Ramos (cell line): ENCODE measurements around the gene CXCL16.

Experiments
- in situ Hi-C: fragments of 300-500 bp; cut with MboI; formaldehyde crosslinking; loops from one replicate; pipeline ENCODE4 v1.14.3; 2022; ENCODE audit warnings: low sequenced_read_pairs; ENCODE audit not compliant: unreplicated experiment

CXCL16 gene, protein sequence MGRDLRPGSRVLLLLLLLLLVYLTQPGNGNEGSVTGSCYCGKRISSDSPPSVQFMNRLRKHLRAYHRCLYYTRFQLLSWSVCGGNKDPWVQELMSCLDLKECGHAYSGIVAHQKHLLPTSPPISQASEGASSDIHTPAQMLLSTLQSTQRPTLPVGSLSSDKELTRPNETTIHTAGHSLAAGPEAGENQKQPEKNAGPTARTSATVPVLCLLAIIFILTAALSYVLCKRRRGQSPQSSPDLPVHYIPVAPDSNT

DNA sequence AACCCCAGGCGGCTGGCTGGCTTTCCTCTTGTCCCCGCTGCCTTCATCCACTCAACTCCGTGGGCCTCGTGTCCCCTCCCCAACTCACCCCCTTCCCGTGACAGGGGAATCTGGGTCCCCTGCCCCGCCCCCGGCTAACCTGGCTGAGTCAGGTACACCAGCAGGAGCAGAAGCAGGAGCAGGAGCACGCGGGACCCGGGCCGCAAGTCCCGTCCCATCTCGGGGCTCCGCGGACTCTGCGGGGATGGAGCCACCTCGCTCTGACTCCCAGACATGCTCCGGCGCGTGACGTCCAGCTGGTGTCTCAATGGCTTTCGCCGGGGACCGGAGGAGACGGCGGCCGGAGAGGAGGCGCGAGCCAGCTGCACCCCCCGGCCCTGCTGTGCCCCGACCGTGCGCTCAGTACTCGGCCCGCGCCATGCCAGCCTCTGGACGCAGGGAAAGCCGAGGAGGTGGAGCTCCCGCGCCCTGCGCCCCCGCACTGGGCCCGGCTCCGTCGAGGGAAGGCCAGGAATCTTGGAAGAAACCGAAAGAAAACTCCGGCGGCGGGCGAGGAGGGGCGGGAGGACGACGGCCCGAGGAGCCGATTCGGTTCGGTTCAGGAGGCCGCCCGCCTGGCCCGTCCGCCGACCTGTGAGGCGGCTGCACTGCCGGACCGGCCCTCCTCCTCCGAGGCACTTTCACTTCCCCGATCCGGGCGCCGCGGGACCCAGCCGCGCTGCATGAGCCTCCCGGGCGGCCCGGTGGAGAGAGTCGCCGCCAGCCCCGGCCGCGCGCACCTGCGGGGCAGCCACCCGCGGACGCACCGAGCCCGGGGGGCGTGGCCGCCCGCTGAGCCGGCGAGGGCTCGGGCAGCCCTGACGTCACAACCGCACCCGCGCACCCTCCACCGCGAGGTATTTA, at the start of gene CXCL16, which contains the start of gene ZMYND15:
TSS of gene CXCL16 (minus strand) at position 807 of the 903 bp plus-strand sequence. CDS start at position 218, 589 bp downstream.
TSS of gene ZMYND15 (plus strand) at position 712 of the 903 bp plus-strand sequence. CDS start 716 bp downstream, outside the sequence.
- in situ Hi-C loops = no loop called here

DNA sequence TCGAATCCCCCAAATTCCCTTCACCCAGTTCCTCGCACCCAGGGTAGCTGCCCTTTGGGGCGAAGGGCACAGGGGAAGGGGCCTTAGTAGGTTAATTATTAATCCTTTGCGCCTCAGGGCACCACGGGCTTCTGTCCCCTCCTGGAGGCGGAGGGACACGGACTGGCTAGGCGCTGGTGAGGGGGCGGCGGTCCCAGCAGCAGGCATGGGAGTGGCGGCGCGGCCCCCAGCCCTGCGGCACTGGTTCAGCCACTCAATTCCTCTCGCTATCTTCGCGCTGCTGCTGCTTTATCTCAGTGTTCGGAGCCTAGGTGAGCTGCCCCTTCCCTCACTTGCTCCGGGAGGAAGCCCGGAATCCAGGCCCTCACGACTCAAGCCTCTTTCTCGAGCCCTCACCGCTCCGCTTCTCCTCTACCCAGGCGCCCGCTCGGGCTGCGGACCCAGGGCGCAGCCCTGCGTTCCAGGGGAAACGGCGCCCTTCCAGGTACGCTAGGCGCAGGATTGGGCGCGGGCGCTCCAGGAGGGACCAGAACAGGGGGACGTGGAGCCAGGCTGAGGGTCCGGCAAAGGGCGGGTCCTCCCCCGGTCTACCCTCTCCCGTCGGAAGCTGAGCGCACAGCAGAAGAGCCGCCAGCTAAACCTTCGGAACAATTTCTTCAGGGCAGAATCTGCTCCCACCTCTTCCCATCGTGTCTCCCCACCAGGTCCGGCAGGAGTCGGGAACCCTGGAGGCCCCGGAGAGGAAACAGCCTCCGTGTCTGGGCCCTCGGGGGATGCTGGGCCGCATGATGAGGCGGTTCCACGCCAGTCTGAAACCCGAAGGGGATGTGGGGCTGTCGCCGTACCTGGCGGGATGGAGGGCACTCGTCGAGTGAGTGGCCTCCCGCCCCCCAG, 49.3 kb upstream of the CXCL16 start, which contains the start of gene GLTPD2:
TSS of gene GLTPD2 (plus strand) at position 158 of the 894 bp plus-strand sequence. CDS start at position 206, 48 bp downstream.
- in situ Hi-C loops = no loop called here

DNA sequence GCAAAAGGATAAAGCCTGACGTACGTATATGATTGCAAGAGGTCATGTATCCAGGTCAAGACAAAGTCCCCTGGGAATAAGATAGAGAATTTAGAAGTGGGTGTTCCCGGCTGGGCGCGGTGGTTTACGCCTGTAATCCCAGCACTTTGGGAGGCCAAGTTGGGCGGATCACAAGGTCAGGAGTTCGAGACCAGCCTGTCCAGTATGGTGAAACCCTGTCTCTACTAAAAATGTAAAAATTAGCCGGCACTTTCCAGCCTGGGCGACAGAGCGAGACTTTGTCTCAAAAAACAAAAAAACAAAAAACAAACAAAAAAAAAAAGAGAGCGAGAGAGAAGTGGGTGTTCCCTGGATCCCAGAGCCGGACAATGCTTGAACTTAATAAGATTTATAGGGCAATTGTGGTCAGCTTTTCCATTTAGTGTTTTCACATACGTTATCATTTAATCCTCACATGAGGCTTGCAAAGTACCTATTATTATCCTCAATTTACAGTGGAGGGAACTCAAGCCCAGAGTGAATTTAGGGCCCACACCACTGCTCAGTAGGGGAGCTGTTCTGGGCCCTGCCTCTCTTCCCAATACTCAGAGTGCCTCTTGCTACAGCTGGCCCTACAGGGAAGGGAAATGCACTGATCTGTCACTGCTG, 48.6 kb upstream of the CXCL16 start:
- in situ Hi-C loops = no loop called here

DNA sequence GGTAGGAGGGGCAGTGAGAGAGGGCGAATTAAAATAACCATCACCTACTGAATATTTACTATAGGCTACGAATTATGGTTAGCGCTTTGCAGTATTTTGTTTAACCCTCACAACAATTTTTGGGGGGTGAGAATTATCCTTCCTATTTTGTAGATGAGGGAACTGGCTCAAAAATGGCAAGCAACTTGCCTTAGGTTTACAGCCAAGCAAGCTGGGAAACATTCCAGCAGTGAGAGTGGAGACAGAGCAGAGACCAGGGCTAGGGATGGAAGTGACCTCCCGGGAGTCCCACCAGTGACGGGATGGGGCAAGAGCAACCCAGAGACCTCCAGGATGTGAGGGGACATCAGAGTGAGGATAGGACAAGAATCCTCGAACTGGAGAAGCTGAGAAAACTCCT, 46.8 kb upstream of the CXCL16 start:
- in situ Hi-C loops = no loop called here

DNA sequence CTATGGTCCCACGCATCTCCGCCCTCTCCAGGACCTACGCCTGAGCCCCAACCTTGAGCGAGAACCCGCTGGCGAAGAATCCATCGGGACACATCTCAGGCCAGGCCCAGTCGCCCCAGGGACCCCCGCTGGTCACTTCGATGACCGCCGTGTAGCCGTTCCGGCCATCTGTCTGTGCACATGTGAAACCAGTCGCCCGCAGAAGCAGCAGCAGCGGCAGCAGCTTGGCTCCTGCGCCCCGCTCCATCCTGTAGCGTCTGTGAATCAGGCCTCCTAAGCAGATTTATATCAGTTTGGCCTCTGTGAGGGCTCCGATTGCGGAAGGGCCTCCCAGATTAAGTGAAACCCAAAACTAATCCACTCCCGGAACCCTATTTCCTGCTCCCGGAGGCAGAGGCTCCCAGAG, 46.4 kb upstream of the CXCL16 start, which contains the start of gene VMO1:
TSS of gene VMO1 (minus strand) at position 259 of the 406 bp plus-strand sequence. CDS start at position 247, 12 bp downstream.
- in situ Hi-C loops = no loop called here

DNA sequence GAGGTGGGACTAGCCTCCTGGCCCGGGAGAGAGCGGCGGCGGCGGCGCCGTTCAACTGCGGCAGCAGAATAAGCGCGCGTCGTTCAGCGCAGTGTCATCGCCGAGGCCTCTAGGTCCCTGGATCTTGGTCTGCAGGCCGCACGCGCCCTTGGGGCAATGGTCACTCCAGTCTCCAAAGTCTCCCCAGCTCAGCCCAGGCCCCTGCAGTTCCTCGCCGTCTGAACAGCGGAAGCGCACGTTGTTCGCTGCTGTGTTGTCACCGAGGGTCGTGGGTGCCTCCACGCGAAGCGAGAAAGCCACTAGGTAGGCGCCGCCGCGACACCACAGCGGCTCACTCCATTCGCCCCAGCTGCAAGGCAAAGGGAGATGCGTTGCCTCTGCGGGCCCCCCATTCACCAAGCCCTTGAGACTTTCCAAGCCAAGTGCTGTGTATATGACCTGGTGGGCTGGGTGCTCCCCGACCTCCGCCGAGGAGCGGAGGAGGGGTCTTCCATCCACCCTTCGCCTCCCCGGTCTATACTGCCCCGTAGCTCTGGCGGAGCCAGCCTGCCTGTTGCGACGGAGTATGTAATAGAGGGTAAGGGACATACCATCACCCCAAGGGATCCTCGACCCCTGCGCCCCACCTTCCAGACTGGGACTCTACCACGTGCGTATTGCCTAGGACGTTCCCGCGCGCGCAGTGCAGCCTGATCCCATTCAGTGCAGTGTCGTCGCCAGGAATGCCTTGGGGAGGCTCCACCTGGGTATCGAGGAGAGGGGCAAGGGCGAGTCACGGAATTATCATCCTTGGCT, 45.8 kb upstream of the CXCL16 start:
- in situ Hi-C loops = no loop called here

DNA sequence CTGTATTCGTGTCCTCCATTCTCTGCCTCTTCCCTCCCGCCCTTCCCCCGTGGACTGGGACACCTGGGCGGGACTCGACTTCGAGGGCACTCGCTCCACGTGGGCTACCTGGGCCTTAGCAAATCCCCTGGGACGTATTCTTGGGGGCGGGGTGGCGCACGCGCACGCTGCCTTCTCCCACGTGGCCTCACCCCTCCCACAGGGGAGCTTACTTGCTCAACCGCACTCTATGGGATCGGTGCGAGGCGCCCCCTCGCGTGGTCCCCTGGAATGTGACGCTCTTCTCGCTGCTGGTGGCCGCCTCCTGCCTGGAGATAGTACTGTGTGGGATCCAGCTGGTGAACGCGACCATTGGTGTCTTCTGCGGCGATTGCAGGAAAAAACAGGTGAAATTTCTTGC, 42.9 kb upstream of the CXCL16 start:
- in situ Hi-C loops = no loop called here

DNA sequence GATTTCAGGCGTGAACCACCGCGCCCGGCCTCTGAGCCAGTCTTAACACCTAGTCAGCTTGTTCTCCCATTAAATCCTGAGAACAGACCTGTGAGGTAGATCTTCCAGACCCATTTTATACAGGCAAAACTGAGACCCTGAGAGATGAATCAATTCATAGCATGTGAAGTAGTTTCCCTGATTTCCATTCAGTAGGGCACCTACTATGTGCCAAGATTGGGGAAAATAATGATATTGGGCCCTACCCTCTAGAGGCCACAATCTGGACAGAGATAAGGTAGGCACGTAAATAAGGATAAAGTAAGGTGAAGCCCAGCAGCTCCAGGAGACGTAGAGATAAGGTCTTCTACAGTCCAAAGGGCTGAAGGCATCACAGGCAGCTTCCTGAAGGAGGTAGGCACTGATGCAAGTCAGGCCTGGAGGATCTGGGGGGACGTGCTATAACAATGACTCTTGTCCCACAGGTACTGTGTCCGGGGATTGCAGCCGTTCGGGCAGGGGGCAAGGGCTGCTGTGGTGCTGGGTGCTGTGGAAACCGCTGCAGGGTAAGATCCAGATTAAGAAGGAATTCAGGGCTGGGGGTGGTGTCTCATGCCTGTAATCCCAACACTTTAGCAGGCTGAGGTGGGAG, 40.7 kb upstream of the CXCL16 start:
- in situ Hi-C loops = no loop called here

DNA sequence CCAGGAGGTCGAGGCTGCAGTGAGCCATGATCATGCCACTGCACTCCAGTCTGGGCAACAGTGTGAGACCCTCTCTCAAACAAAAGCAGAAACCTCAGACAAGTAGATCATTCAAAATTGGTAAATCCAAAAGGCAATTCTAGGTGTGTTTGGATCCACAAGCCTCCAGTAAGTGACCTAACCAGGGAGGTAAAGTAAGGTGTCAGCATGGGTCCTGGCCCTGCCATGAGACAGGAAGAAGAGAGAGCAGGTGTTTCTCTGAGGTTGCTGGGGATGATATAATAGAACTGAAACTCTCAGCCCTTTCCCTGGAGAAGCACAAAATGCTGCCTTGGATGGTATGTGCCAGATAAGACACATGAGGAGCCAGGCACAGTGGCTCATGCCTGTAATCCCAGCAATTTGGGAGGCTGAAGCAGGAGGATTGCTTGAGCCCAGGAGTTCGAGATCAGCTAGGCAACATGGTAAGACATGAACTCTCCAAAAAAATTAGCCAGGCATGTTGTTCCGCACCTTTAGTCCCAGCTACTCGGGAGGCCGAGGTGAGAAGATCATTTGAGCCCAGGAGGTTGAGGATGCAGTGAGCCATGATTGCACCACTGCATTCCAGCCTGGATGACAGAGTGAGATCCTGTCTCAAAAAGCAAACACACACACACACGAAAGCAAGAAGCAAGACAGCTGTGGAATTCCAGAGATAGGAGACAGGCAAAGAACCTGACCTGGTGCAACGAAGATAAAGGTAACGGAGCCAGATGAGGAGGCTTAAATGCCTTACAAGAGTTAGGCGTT, 38.4 kb upstream of the CXCL16 start:
- in situ Hi-C loops = no loop called here

DNA sequence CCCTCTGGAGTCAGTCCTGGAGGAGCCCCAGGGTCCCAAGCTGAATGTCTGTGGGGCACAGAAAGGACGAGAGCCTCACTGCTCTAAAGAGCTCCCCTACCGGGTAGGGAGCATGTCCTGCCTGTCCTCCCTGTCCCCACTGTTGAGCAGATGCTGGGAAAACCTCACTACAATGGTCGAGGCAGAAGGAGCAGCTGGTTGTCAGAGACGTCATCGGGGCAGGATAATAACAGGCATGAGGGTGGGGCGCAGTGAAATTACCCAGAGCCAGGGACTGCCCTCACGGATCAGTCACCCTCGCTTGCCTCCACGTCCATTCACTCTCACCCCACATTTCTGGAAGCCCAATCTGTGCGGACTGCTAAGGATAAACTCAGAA, 32.5 kb upstream of the CXCL16 start:
- in situ Hi-C loops = no loop called here

DNA sequence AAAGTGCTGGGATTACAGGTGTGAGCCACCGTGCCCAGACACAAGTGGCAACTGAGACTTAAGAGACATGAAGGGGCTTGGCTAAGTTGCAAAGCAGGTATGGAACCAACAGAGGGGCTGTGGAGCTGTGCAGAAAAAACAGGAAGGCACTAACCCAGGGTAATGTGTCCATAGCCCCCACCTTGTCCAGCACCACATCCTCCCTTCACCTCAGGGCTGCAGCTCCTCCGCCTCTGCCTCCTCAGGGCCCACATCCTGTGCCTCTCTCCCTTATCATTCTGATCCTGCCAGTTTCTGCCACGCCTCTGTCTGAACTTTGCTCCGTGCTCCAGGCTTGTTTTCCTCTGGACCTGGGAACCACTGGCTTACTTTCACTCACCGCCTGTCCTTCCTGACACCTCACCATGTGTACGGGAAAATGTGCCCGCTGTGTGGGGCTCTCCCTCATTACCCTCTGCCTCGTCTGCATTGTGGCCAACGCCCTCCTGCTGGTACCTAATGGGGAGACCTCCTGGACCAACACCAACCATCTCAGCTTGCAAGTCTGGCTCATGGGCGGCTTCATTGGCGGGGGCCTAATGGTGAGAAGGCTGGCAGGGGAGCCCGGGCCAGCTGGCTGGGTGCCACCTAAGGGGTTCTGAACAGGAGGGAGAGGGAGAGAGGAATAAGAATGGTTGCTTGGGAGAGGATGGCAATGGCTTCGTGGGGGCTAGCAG, 31.9 kb upstream of the CXCL16 start, which contains the start of gene TM4SF5:
TSS of gene TM4SF5 (plus strand) at position 368 of the 716 bp plus-strand sequence. CDS start at position 405, 37 bp downstream.
- in situ Hi-C loops = no loop called here

DNA sequence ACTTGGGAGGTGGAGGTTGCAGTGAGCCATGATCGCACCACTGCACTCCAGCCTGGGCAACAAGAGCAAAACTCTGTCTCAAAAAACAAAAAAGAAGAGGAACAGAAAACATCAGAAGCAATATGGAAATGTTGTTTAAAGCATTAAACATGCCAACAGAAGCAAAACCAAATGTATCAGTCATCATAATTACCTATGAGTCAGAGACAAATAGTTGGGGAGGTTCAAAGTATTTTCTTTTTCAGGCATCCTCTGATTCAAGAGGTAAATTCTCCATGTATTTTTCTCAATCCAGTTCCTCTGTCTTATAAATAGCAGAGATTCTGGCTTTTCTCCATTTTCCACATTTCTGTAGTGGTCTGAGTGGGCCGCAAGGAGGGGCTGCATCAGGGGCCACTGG, 29.9 kb upstream of the CXCL16 start:
- in situ Hi-C loops = no loop called here

DNA sequence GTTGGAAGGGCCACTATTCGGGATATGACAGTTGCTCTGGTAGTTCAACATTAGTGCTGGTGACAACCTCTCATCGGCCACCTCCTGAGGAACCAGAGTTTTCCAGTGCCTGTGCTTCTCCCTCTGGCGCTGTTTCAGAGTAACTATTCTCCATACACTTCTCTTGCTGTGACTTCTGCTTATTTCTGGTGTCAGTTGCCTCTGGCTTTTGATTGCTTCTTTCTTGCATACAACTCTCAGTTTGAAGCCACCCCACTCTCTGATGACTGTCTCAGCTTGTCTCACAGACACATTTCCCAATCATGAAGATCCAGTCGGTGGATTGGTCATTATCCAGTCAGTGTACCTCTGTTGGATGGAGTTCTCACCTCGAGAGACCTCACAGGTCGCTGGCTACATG, 28.6 kb upstream of the CXCL16 start:
- in situ Hi-C loops = no loop called here

DNA sequence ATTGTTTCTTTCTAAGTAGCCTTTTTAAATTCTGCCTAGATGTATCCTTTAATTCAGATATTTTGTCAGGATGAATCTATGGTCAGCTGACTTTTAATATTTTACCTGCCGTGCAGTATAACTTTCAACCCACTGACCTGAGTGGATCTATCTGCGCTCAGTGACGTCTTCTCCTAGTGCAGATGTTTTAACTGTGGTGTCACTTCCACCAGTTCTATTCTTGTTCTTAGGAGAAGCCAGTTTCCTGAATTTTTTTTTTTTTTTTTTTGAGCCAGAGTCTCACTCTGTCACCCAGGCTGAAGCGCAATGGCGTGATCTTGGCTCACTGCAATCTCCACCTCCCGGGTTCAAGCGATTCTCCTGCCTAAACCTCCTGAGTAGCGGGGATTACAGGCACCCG, 27.0 kb upstream of the CXCL16 start:
- in situ Hi-C loops = no loop called here

DNA sequence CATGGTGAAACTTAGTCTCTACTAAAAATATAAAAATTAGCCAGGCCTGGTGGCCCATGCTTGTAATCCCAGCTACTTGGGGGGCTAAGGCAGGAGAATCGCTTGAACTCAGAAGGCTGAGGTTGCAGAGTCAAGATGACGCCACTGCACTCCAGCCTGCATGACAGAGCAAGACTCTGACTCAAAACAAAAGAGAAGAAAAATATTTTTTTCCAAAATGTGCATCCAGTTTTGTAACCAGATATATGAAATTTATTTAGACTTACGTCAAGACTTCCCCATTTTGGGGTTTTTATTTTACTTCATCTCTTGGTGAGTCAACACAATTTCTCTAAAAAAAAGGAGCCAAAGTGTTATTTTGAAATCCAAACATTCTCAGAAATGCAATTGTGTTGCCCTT, 26.5 kb upstream of the CXCL16 start:
- in situ Hi-C loops = no loop called here

DNA sequence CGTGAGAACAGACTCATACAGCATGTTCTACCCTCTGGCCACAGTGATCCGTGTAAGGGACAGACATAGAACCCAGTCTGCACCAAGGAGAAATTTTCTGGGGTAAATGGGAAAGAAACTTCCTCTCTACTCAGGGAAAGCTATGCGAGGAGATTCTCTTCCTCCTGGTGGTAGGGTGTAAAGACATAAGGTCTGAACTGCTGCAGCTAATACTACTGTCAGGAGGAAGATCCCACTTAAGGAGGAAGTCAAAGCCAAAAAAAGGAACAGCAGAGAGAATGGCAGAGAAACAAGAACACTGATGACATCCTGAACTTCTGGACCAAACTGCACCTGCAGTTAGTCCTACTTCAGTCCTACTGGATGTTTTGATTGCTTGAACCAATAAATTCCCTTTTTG, 24.9 kb upstream of the CXCL16 start:
- in situ Hi-C loops = no loop called here

DNA sequence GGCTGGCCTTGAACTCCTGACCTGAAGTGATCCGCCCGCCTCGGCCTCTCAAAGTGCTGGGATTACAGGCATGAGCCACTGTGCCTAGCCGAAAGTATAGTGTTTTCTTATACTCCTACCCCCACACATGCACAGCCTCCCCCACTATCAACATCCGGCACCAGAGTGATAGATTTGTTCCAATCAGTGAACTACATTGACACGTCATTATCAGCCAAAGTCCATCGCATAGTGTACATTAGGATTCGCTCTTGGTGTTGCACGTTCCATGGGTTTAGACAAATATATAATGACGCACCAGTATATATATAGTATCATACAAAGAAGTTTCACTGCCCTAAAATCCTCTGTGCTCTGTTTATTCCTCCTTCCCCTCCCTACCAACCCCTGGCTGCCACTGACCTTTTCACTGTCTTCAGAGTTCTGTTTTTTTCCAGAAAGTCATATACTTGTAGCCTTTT, 20.1 kb upstream of the CXCL16 start:
- in situ Hi-C loops = no loop called here
